IMR-90 (cell line): Measurements from ENCODE around the gene EPN3. TPM values are rescaled to one million over a fixed set of nuclear protein-coding genes. Genes with fewer than 3 reads are reported as not detected.

ENCODE experiments used
- ATAC-seq: fragments of 200-7000 bp; cut with Tn5 transposase; 2 replicates; pipeline ENCODE4 v1.9.1; 2020; ENCODE audit warnings: low read depth, mild to moderate bottlenecking, moderate library complexity
- BruUV-seq: library from RNA; stranded (reverse); fragments of 400-500 nt; replicated peaks from 2 replicates; lab custom pipeline; 2021; lab: Mats Ljungman, UMichigan
- CTCF ChIA-PET: fragments of 300-600 bp; formaldehyde crosslinking; extraction: SDS; loops from one replicate; lab custom pipeline; 2021; ENCODE audit warnings: antibody characterized with exemption; lab: Yijun Ruan, JAX
- POLR2A ChIA-PET: fragments of 300-600 bp; sonication (Branson Sonifier 250); formaldehyde crosslinking; loops from one replicate; lab custom pipeline; 2022; ENCODE audit warnings: antibody characterized with exemption; ENCODE audit not compliant: unreplicated experiment; lab: Charles Lee
- DNase-seq: peaks from one replicate; pipeline ENCODE4 v3.0.0; 2013
- H2AFZ ChIP-seq: replicated peaks from 2 replicates; pipeline ENCODE3; 2013; ENCODE audit warnings: low read length, mild to moderate bottlenecking; ENCODE audit not compliant: poor library complexity
- H2AK5ac ChIP-seq: 2 replicates; pipeline ENCODE4 v1.6.1; 2013; ENCODE audit warnings: low read depth, low read length, inconsistent platforms
- H2AK9ac ChIP-seq: replicated peaks from 2 replicates; pipeline ENCODE3; 2013; ENCODE audit warnings: mild to moderate bottlenecking, low read depth, low read length, moderate library complexity; ENCODE audit not compliant: poor library complexity
- H2BK120ac ChIP-seq: 2 replicates; pipeline ENCODE4 v1.6.1; 2013; ENCODE audit warnings: low read depth, low read length, inconsistent platforms
- H2BK15ac ChIP-seq: 3 replicates; pipeline ENCODE4 v1.6.1; 2013; ENCODE audit warnings: low read depth, low read length, inconsistent platforms
- H2BK20ac ChIP-seq: 2 replicates; pipeline ENCODE4 v1.6.1; 2013; ENCODE audit warnings: low read depth, mild to moderate bottlenecking, inconsistent platforms, low read length, moderate library complexity
- H2BK5ac ChIP-seq: 2 replicates; pipeline ENCODE4 v1.6.1; 2013; ENCODE audit warnings: mild to moderate bottlenecking, low read depth, low read length, inconsistent platforms; ENCODE audit not compliant: poor library complexity, severe bottlenecking
- H3K14ac ChIP-seq: replicated peaks from 2 replicates; pipeline ENCODE4 v1.6.1; 2013; ENCODE audit warnings: low read depth, low read length, inconsistent platforms
- H3K18ac ChIP-seq: 2 replicates; pipeline ENCODE4 v1.6.1; 2013; ENCODE audit warnings: low read depth, low read length, control low read depth
- H3K23ac ChIP-seq: 2 replicates; pipeline ENCODE4 v1.6.1; 2013; ENCODE audit warnings: low read depth, low read length, inconsistent platforms
- H3K27ac ChIP-seq: 2 replicates; pipeline ENCODE4 v1.5.1; 2013; ENCODE audit warnings: mild to moderate bottlenecking, control low read depth, low read length; ENCODE audit not compliant: insufficient read depth
- H3K27me3 ChIP-seq: 2 replicates; pipeline ENCODE4 v1.6.1; 2013; ENCODE audit warnings: low read length; ENCODE audit not compliant: control insufficient read depth, insufficient read depth
- H3K36me3 ChIP-seq: 2 replicates; pipeline ENCODE4 v1.6.1; 2013; ENCODE audit warnings: low read length, mixed read lengths; ENCODE audit not compliant: control insufficient read depth, insufficient read depth
- H3K4ac ChIP-seq: 2 replicates; pipeline ENCODE4 v1.6.1; 2013; ENCODE audit warnings: low read depth, low read length, inconsistent platforms
- H3K4me1 ChIP-seq: 2 replicates; pipeline ENCODE4 v1.6.1; 2013; ENCODE audit warnings: low read length, mixed read lengths; ENCODE audit not compliant: control insufficient read depth, insufficient read depth
- H3K4me2 ChIP-seq: 2 replicates; pipeline ENCODE4 v1.6.1; 2013; ENCODE audit warnings: low read depth, mild to moderate bottlenecking, control low read depth, low read length, moderate library complexity
- H3K4me3 ChIP-seq: 2 replicates; pipeline ENCODE4 v1.5.1; 2013; ENCODE audit warnings: low read depth, mild to moderate bottlenecking, control low read depth, low read length, moderate library complexity; ENCODE audit not compliant: insufficient read depth
- H3K56ac ChIP-seq: 2 replicates; pipeline ENCODE4 v1.6.1; 2013; ENCODE audit warnings: low read length, inconsistent platforms; ENCODE audit not compliant: insufficient read depth; ENCODE audit errors: extremely low read depth
- H3K79me1 ChIP-seq, 2 experiments: 2 replicates each; pipeline ENCODE4 v1.6.1; 2013; ENCODE audit warnings: low read length in 2 of 2, inconsistent platforms in 1 of 2, low read depth in 1 of 2
- H3K9ac ChIP-seq: 2 replicates; pipeline ENCODE4 v1.6.1; 2013; ENCODE audit warnings: low read depth, low read length, control low read depth
- H3K9me1 ChIP-seq: 2 replicates; pipeline ENCODE4 v1.6.1; 2013; ENCODE audit warnings: low read length, inconsistent platforms; ENCODE audit not compliant: insufficient read depth
- H3K9me3 ChIP-seq: 2 replicates; pipeline ENCODE4 v1.6.1; 2013; ENCODE audit warnings: low read length; ENCODE audit not compliant: control insufficient read depth, insufficient read depth
- H4K20me1 ChIP-seq: 2 replicates; pipeline ENCODE4 v1.6.1; 2013; ENCODE audit warnings: low read length, inconsistent platforms; ENCODE audit not compliant: insufficient read depth
- H4K5ac ChIP-seq: 2 replicates; pipeline ENCODE4 v1.6.1; 2013; ENCODE audit warnings: mild to moderate bottlenecking, low read depth, low read length, control low read depth
- H4K8ac ChIP-seq, 2 experiments: 2 replicates each; pipeline ENCODE4 v1.6.1; 2013; ENCODE audit warnings: low read depth in 2 of 2, low read length in 2 of 2, control low read depth in 1 of 2, inconsistent platforms in 1 of 2
- H4K91ac ChIP-seq: 2 replicates; pipeline ENCODE4 v1.6.1; 2013; ENCODE audit warnings: low read depth, low read length, inconsistent platforms; ENCODE audit not compliant: insufficient read depth
- BHLHE40 ChIP-seq: fragments of 150-350 bp; IDR thresholded peaks from 2 replicates; pipeline ENCODE4 v1.6.1; 2016; ENCODE audit warnings: mild to moderate bottlenecking, low read depth, low read length
- CEBPB ChIP-seq: IDR thresholded peaks from 2 replicates; pipeline ENCODE4 v1.6.1; 2012; ENCODE audit warnings: low read depth, low read length, improper control_type of control experiment
- CHD1 ChIP-seq: IDR thresholded peaks from 2 replicates; pipeline ENCODE4 v1.6.1; 2012; ENCODE audit warnings: low read depth, low read length, improper control_type of control experiment
- CTCF ChIP-seq: conservative IDR thresholded peaks from 2 replicates; pipeline ENCODE4 v1.5.1; 2012; ENCODE audit warnings: mild to moderate bottlenecking, low read depth, low read length, improper control_type of control experiment
- FOS ChIP-seq: fragments of 150-350 bp; IDR thresholded peaks from 2 replicates; pipeline ENCODE4 v1.6.1; 2016; ENCODE audit warnings: low read depth, low read length
- MAFK ChIP-seq: IDR thresholded peaks from 2 replicates; pipeline ENCODE4 v1.6.1; 2012; ENCODE audit warnings: low read depth, low read length, improper control_type of control experiment
- MAZ ChIP-seq: IDR thresholded peaks from 2 replicates; pipeline ENCODE4 v1.6.1; 2012; ENCODE audit warnings: low read depth, mild to moderate bottlenecking, low read length, improper control_type of control experiment, moderate library complexity, borderline replicate concordance
- NFE2L2 ChIP-seq: fragments of 150-350 bp; IDR thresholded peaks from 2 replicates; pipeline ENCODE4 v1.6.1; 2016; ENCODE audit warnings: low read depth, mild to moderate bottlenecking, low read length
- POLR2A ChIP-seq: IDR thresholded peaks from 2 replicates; pipeline ENCODE4 v1.6.1; 2012; ENCODE audit warnings: mild to moderate bottlenecking, low read depth, low read length
- RAD21 ChIP-seq: IDR thresholded peaks from 2 replicates; pipeline ENCODE4 v1.6.1; 2012; ENCODE audit warnings: low read length, improper control_type of control experiment
- RCOR1 ChIP-seq: IDR thresholded peaks from 2 replicates; pipeline ENCODE4 v1.6.1; 2012; ENCODE audit warnings: mild to moderate bottlenecking, low read length, improper control_type of control experiment; ENCODE audit not compliant: insufficient replicate concordance
- SMC3 ChIP-seq: fragments of 150-350 bp; IDR thresholded peaks from 2 replicates; pipeline ENCODE4 v1.6.1; 2016; ENCODE audit warnings: low read depth, mild to moderate bottlenecking, antibody characterized with exemption, low read length, moderate library complexity
- USF2 ChIP-seq: fragments of 150-350 bp; IDR thresholded peaks from 2 replicates; pipeline ENCODE4 v1.6.1; 2017; ENCODE audit warnings: mild to moderate bottlenecking, antibody characterized with exemption, low read length, low read depth
- WGBS, 2 experiments: methylation state at CpG; one replicate each; pipeline versions ENCODE4 v1.1.5 to v1.1.7; 2013; ENCODE audit warnings: missing lambda C conversion rate in 2 of 2; ENCODE audit not compliant: insufficient read length in 1 of 2; ENCODE audit errors: extremely low coverage in 2 of 2; 5-methylcytosine and 5-hydroxymethylcytosine counted together
- dilution Hi-C: fragments of 300-500 bp; cut with HindIII; formaldehyde crosslinking; loops from one replicate; pipeline ENCODE4 v1.14.3; 2018; ENCODE audit warnings: low sequenced_read_pairs; ENCODE audit not compliant: unreplicated experiment
- in situ Hi-C: fragments of 300-500 bp; cut with MboI; formaldehyde crosslinking; loops from 3 replicates; pipeline ENCODE4 v1.14.3; 2019; ENCODE audit warnings: low sequenced_read_pairs, inconsistent platforms, mixed read lengths
- intact Hi-C: fragments of 100-400 bp; cut with micrococcal nuclease; formaldehyde crosslinking; loops from 2 replicates; pipeline ENCODE4 v1.10.0; 2022
- polyA plus RNA-seq, 3 experiments: library from polyadenylated mRNA; depleted of rRNA; stranded (reverse); fragments of >200 nt; gene quantifications; 2 replicates each; pipeline ENCODE4 v1.2.3, GENCODE V29; 2012; ENCODE audit warnings: low replicate concordance in 1 of 3
- total RNA-seq: library from RNA; depleted of rRNA; stranded (reverse); fragments of >200 nt; gene quantifications from 2 replicates; pipeline ENCODE4 v1.2.3, GENCODE V29; 2012
- TF ChIP-seq, protein P1 (sequence below): fragments of 150-350 bp; IDR thresholded peaks from 2 replicates; pipeline ENCODE4 v1.6.1; 2016; ENCODE audit warnings: low read depth, mild to moderate bottlenecking, low read length, moderate library complexity, borderline replicate concordance

EPN3 gene
- total and polyA plus RNA-seq, 2 of the 4 experiments (the other 2 are of a cell fraction) = 0.09 TPM; not detected in 1

GRCh38 chr17:50548831-50549230 lies 16.3 kb downstream of the EPN3 start:
- no peak overlapping the region for H2BK5ac ChIP-seq
- 0 out of 2 replicates have a peak, but pooled peaks cover 8% of the 10 kb centered on the region for H4K20me1 ChIP-seq
- H3K9ac ChIP-seq = no peak overlapping the region
- no peak overlapping the region for H2AK5ac ChIP-seq
- no peaks in the 10 kb centered on the region for H3K9me3 ChIP-seq
- dilution Hi-C loops (no loop called here), intact Hi-C loops (loop anchor here (10.0 kb wide), 1 partner anchor 406 kb away; no protein-coding TSS in a partner anchor), in situ Hi-C loops (loop anchor here (5.0 to 10.0 kb wide), 4 partner anchors 78 to 406 kb away; no protein-coding TSS in a partner anchor)
- H4K91ac ChIP-seq = no peak overlapping the region
- H3K18ac ChIP-seq = no peak overlapping the region
- H3K27me3 ChIP-seq = no peaks in the 10 kb centered on the region
- H3K9me1 ChIP-seq = peaks cover 5% of the 10 kb centered on the region
- no peak overlapping the region for H4K8ac ChIP-seq
- CTCF ChIA-PET = interaction anchor here (1.2 to 2.4 kb wide), 2 partner anchors 78 to 146 kb away, joined by 8 to 28 read pairs; no protein-coding TSS in a partner anchor
- H3K56ac ChIP-seq = no peak overlapping the region
- BruUV-seq = no TSS peak
- no peak for ATAC-seq
- H3K4me1 ChIP-seq = peaks cover 6% of the 10 kb centered on the region
- H3K23ac ChIP-seq = no peak overlapping the region
- no peak overlapping the region for H3K4me3 ChIP-seq
- H3K4ac ChIP-seq = no peak overlapping the region
- H3K36me3 ChIP-seq = peaks cover 15% of the 10 kb centered on the region; the same call in 1 of the 2 replicates
- no peak overlapping the region for H2BK20ac ChIP-seq
- TF ChIP-seq SMC3 (no peak), FOS (no peak), USF2 (no peak), CHD1 (no peak), MAFK (no peak), RCOR1 (no peak), MAZ (no peak), NFE2L2 (no peak), RAD21 (no peak), BHLHE40 (no peak), CEBPB (no peak), CTCF (no peak), POLR2A (no peak)
- TF ChIP-seq, protein P1, sequence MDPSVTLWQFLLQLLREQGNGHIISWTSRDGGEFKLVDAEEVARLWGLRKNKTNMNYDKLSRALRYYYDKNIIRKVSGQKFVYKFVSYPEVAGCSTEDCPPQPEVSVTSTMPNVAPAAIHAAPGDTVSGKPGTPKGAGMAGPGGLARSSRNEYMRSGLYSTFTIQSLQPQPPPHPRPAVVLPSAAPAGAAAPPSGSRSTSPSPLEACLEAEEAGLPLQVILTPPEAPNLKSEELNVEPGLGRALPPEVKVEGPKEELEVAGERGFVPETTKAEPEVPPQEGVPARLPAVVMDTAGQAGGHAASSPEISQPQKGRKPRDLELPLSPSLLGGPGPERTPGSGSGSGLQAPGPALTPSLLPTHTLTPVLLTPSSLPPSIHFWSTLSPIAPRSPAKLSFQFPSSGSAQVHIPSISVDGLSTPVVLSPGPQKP = no peak
- WGBS, 2 experiments = 77% methylated on average over 6 of the region's 18 CpGs; no CpG with 5 or more reads in 1 of the 2 experiments
- H3K14ac ChIP-seq = no peak overlapping the region
- peaks cover 0 to 11% of the 10 kb centered on the region in 2 experiments; a peak in 2 of 4 replicates for H3K79me1 ChIP-seq
- POLR2A ChIA-PET = no interaction called here
- DNase-seq = no peak
- no peak overlapping the region for H2BK15ac ChIP-seq
- no peak overlapping the region for H3K27ac ChIP-seq
- peak overlapping the region; percentile 100 for H2AK9ac ChIP-seq
- no peak overlapping the region for H4K5ac ChIP-seq
- no peak overlapping the region for H2BK120ac ChIP-seq
- H3K4me2 ChIP-seq = no peak overlapping the region
- H2AFZ ChIP-seq = no peak overlapping the region
